HT1080 (cell line): ENCODE data around the gene LRRC8B. TPM values are rescaled to one million over a fixed set of nuclear protein-coding genes. Genes with fewer than 3 reads are reported as not detected.
"Not testable (repeated sequence)": the region's sequence is repeated elsewhere in the genome, so short reads cannot be mapped to it uniquely, and the experiment has no call there.

Experiments used
- DNase-seq: peaks from one replicate; pipeline ENCODE4 v3.0.0-alpha.2; 2015; ENCODE audit warnings: low read depth
- total RNA-seq: library from RNA; depleted of rRNA; stranded (reverse); fragments of >200 nt; shearing (Covaris generic); gene quantifications from 2 replicates; pipeline ENCODE4 v1.2.3, GENCODE V29; 2014

The LRRC8B gene
- total RNA-seq, 1 experiment from 2014 or later = 1.3 TPM

DNA sequence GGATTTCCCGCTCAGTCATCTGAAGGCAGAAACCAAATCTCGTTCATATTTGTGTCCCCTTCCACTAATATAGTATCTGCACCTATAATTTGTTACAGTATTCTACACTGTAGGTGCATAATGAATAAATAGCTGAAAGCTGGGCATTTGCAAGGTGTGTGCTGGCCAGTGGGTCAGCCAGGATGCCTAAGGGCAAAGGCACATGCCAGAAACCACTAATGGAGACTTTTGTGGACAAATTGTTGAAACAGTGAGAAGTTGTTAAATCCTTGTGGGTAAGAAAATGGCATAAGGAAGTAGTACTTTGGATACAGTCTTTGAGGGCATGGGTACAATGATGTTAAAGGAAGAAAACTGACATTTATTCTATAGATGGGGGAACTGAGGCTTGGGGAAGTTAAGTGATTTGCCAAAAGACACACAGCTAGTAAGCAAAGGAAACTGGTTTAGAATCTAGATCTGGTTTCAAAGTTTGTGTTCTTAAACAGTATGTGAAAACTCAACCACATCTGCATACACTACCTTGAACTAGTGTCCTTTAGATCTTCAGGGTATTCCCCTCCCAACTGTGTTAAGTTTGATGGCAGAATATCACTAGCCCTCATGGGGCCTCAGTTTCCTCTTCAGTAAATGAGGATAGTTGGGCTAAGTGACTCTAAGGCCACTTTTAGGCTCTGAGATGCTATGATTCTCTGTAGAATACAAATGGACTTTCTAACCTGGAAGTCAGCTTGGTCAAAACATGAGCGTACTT is 81.8 kb downstream of the LRRC8B start:
- DNase-seq = no peak

- DNase-seq = no peak
Measured at GRCh38 chr1:89607156-89607555, 82.5 kb downstream of the LRRC8B start.

- DNase-seq = no peak
Measured at GRCh38 chr1:89607586-89608318, 83.1 kb downstream of the LRRC8B start.

DNA sequence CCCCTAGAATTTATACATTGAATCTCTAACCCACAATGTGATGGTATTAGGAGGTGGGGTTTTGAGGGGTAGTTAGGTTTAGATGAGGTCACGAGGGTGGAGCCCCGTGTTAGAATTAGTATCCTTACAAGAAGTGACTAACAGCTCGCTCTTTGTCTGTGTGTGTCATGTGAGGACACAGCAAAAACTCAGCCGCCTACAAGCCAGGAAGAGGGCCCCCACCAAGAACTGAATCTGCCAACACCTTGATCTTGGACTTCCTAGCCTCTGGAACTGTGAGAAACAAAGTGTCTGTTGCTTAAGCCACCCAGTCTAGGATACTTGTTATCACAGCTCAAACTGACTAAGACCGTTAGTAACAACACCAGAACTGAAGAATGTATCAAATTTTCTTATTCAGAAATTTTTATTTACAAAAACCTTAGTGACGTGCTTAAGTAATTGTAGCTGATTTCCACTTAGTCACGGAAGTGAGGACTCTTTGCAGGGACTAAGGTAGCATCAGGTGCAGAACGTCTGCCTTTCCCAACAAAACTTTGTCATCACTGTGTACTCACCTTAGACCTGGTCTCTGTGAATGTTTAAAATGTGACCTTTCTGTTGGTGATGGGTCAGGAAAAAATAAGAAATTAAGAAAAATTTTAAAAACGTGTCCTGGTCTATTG is 83.8 kb downstream of the LRRC8B start:
- peak; percentile 55 for DNase-seq

DNA sequence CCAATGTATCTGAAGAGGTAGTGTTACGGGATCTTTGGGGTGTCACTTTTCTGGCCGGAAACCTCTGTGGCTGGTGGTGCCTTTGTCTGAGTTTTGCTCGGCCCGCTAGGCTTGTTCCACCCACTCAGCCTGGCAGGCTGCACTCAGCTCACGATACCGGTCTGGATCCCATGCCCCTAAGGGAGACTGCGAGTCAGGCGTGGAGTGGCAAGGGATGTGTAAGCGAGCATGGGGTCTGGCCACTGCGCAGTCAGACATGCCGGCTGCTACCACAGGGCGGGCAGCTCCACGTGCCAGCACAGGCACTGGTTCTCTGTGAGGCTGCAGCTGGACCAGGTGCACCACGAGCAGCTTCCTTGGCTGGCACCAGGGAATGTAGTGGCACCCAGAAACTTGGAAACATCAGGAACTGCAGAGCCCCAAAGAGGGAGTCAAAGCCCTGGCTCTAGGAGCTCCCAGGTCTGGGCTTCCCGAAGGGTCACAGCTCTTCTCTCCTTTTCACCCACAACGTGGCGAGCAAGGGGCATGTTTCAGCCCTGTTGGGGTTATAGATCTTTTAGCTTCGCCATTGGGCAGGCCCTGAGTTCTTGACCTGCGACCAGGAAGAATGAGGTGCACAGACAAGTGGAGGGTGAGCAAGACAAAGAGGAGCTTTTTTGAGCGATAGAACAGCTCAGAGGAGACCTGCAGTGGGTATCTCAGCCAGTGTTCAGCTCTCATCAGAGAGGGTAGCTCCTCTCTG is 84.5 kb downstream of the LRRC8B start:
- no peak for DNase-seq

GRCh38 chr1:89609781-89610456 is 85.3 kb downstream of the LRRC8B start:
- no peak for DNase-seq

DNA sequence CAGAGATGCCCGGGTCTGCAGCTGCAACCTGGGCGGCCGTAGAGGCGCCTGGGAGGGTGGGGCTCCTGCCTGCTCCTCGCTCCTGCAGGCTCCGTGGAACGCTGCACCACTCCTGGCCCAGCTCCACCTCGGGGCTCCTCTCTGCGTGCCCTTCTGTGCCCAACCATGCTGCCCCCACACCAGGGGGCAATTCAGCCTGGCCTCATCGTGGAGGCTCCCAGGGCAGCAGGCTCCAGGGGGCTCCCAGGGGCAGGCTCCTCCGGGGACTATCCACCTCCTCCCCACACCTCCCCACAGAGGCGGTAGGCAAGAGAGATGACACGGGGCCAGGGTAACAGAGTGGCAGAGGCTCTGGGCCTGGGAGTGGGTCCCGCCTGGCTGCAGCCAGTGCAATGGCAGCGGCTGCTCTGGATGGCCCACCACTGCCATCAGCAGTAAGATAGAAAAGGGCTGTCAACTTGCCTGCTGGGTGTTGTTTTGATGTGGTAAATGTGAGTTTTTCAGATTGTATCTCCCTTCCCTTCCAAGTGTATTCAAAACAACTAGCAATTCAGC is 85.9 kb downstream of the LRRC8B start:
- DNase-seq = no peak

DNA sequence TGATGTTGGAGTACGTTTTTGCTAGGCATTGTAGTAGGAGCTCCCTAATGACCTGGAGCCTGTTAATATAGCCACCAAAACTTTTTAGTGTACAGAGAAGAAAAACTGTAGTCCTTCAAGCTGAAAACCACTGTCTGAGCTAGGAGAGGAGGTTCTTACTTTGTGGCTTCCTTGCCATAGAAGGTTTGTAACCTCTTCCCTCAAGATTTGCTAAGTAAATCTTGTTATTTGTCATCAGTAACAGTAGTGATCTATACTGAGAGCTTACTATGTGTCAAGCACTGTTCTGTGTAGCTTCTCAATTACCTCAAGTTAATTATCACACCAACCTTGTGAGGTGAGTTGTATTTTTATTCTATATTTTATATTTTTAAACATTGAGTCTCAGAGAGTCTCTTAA is 87.1 kb downstream of the LRRC8B start:
- DNase-seq = no peak

GRCh38 chr1:89613928-89614327 is 89.3 kb downstream of the LRRC8B start:
- DNase-seq = no peak

GRCh38 chr1:89615676-89616598 is 91.3 kb downstream of the LRRC8B start:
- DNase-seq = no peak

DNA sequence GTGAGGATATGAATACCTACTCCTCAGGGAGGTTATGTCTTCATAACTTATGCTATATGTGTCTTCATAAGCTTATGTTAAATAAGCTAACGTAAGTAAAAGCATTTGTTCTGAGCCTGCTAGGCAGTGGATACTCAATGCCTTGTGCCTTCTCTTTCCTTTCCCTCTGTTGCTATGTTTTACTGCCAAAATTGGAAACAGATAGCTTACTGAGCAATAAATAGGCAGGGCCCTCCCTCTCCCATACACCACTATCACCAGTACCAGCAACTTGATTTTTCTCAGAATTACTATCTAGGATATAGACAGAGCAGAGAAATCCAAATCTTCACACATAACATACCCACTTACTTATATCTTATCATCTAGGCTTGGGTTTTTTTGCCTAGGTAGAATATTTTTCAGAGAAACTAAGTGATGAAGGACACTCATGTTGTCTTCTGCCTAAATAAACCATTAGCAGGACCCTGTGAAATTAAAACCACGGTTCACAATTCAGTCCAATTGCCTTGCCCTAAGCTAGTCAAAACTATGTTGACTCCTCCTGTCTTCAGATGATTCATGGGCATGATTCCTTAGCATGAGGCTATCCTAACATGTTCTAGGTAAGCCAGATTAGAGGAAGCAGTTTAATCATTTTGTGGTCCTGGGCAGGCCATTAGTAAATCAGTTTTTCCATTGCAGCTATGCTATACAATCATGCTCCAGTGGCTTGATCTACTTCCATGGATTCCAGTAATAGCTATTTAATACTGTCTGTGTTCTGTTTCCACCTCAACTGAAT is 92.4 kb downstream of the LRRC8B start:
- no peak for DNase-seq

DNA sequence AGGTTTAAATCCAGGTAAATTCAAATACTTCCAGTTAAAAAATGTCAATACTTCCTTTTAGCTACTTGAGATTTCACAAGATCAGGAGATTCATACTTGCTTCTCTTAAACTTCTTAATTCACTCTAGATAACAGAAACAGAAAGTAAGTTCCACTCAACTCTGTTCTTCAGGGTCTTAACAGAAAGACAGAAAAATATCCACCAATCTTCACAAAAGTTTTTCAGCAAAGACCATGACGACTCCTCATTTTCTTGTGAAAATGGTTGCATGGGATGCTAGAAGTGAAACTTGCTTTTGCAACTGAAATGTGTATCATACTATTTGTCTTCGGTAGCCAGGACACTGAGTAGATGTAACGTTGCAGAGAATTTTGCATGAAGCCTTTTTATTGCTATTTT is 96.0 kb downstream of the LRRC8B start:
- DNase-seq = no peak

- DNase-seq = no peak
Measured at GRCh38 chr1:89622895-89623294, 98.3 kb downstream of the LRRC8B start.

DNA sequence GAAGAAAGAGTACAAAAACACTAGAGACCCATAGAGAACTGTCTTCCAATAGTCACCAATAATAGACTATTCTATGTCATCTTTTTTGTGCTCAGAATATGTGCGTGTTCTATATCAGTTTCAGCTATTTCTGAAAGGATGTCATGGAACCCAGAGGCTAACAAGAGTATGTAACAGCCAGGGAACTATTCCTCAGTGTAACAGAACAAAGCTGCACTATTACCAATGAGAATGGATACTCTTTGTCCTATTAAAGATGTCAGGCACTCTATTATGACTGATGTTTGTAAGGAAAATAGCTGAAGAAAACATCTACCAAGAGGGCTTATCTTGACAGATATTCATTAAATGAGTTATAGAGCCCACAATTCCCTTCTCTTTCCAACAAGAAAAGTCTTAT is 99.7 kb downstream of the LRRC8B start:
- no peak for DNase-seq

GRCh38 chr1:89624715-89625323 is 100.2 kb downstream of the LRRC8B start:
- DNase-seq = no peak

- DNase-seq = no peak
Measured at GRCh38 chr1:89627596-89627962, 103.0 kb downstream of the LRRC8B start.

DNA sequence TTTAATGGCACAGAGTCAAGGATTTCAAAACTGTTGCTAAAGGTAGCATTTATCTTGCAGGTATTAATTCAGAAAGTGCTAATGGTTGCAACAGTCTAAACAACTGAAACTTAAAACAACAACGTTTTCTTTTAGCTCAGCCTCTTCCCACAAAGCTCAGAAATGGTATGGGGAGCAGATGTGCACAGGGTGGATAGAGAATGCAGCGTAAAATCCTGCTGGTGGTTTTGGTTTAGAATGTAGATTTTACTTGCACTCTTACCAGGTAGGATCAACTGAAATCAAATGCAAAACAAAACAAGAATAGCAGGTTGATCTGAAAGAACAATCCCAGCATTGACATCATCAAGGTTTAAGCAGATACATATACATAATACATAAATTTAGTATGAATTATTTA is 104.5 kb downstream of the LRRC8B start:
- DNase-seq = no peak

DNA sequence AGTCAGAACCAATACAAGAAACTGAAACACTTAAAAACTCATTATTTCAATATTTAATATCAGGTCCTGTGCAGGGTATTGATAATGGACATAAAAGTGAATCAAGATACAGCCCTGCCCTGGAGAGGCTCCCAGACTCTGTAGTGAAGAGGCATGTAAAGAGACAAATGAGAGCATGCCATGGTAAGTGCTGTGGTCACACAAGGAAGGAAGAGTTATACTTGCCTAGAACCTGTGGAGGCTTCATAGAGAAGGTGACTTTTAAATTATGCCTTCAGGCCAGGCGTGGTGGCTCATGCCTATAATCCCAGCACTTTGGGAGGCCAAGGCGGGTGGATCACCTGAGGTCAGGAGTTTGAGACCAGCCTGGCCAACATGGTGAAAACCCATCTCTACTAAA is 105.0 kb downstream of the LRRC8B start:
- not testable (repeated sequence) for DNase-seq

GRCh38 chr1:89630048-89630447 is 105.4 kb downstream of the LRRC8B start:
- DNase-seq = no peak
